Measurements from ENCODE around the gene KLF3. TPM values are rescaled to one million over a fixed set of nuclear protein-coding genes. Genes with fewer than 3 reads are reported as not detected.

The KLF3 gene
- total and polyA plus RNA-seq, 2 of the 4 experiments (the other 2 are of a cell fraction), result 8.2 to 12.6 TPM

DNA sequence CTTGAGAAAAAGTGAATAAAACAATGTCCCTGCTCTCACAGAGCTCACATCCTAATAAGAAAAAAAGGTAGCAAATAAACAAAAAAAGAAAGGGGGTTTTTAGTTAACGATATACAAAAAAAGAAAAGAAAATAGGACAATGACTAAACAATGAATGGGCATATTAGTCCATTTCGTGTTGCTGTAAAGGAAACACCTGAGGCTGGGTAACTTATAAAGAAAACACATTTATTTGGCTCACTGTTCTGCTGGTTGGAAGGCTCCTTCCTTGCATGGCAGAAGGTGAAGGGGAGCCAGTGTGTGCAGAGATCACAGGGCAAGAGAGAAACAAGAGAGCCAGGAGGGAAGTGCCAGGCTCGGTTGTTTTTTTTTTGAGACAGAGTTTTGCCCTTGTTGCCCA lies 4.7 kb upstream of the KLF3 start:
- BruUV-seq (replicated peaks), result no TSS peak
- Histone ChIP-seq H2AK9ac (replicated peaks; ENCODE audit: low read depth, low read length, poor library complexity) (no peak overlapping the region), H3K36me3 (ENCODE audit: control insufficient read depth, insufficient read depth, low read length) (no peaks in the 10 kb centered on the region), H3K4me1 (ENCODE audit: control insufficient read depth, insufficient read depth, low read length) (peaks cover 2% of the 10 kb centered on the region; the same call in 1 of the 2 replicates), H2BK20ac (ENCODE audit: low read depth, low read length) (no peak overlapping the region), H3K27ac (ENCODE audit: insufficient read depth, low read length) (no peak overlapping the region), H2BK120ac (ENCODE audit: low read depth, low read length) (no peak overlapping the region), H4K20me1 (ENCODE audit: insufficient read depth, low read length) (no peaks in the 10 kb centered on the region), H2AFZ (replicated peaks; ENCODE audit: low read length, poor library complexity) (no peak overlapping the region), H4K91ac (ENCODE audit: insufficient read depth, low read depth, low read length) (no peak overlapping the region), H3K4ac (ENCODE audit: low read depth, low read length) (no peak overlapping the region), H3K18ac (ENCODE audit: low read depth, low read length) (no peak overlapping the region), H3K23ac (ENCODE audit: low read depth, low read length) (no peak overlapping the region), H3K4me3 (ENCODE audit: insufficient read depth, low read depth, low read length) (no peak overlapping the region), H3K4me2 (ENCODE audit: low read depth, low read length) (no peak overlapping the region), H3K56ac (ENCODE audit: extremely low read depth, insufficient read depth, low read length) (no peak overlapping the region), H2BK5ac (ENCODE audit: low read depth, low read length, poor library complexity, severe bottlenecking) (no peak overlapping the region), H4K8ac (ENCODE audit: low read depth in 2 of 2, low read length in 2 of 2) (no peak overlapping the region), H3K14ac (replicated peaks; ENCODE audit: low read depth, low read length) (no peak overlapping the region), H4K5ac (ENCODE audit: low read depth, low read length) (no peak overlapping the region), H3K27me3 (ENCODE audit: control insufficient read depth, insufficient read depth, low read length) (peaks cover 7% of the 10 kb centered on the region; the same call in 1 of the 2 replicates), H2AK5ac (ENCODE audit: low read depth, low read length) (no peak overlapping the region), H3K9me3 (ENCODE audit: control insufficient read depth, insufficient read depth, low read length) (no peaks in the 10 kb centered on the region), H3K9ac (ENCODE audit: low read depth, low read length) (no peak overlapping the region), H3K79me1 (ENCODE audit: low read depth in 1 of 2, low read length in 2 of 2) (peaks cover 3 to 12% of the 10 kb centered on the region in 2 experiments; a peak in 3 of 4 replicates), H2BK15ac (ENCODE audit: low read depth, low read length) (no peak overlapping the region), H3K9me1 (ENCODE audit: insufficient read depth, low read length) (peaks cover 5% of the 10 kb centered on the region; the same call in 1 of the 2 replicates)
- no CpG with 5 or more reads among the region's 3 CpGs for WGBS, 2 experiments (ENCODE audit: extremely low coverage in 2 of 2, insufficient read length in 1 of 2)
- POLR2A ChIA-PET (ENCODE audit: unreplicated experiment), result no interaction called here
- intact Hi-C loops (cut with micrococcal nuclease), result no loop called here
- CTCF ChIA-PET, result interaction anchor here (1.0 kb wide), 1 partner anchor 12 kb away, joined by 3 read pairs; no protein-coding TSS in a partner anchor
- in situ Hi-C loops (cut with MboI; ENCODE audit: low sequenced_read_pairs), result no loop called here
- no peak for DNase-seq
- TF ChIP-seq MXI1 (IDR thresholded peaks at IDR 0.05; ENCODE audit: borderline replicate concordance, low read depth, low read length), result no peak
- TF ChIP-seq NFE2L2 (IDR thresholded peaks at IDR 0.05; ENCODE audit: low read depth, low read length), result no peak
- no peak for TF ChIP-seq FOS (IDR thresholded peaks at IDR 0.05; ENCODE audit: low read depth, low read length)
- no peak for TF ChIP-seq RFX5 (IDR thresholded peaks at IDR 0.05; ENCODE audit: low read depth, low read length)
- no peak for TF ChIP-seq POLR2A (IDR thresholded peaks at IDR 0.05; ENCODE audit: low read depth, low read length)
- TF ChIP-seq CHD1 (IDR thresholded peaks at IDR 0.05; ENCODE audit: low read depth, low read length), result no peak
- TF ChIP-seq, protein P1, sequence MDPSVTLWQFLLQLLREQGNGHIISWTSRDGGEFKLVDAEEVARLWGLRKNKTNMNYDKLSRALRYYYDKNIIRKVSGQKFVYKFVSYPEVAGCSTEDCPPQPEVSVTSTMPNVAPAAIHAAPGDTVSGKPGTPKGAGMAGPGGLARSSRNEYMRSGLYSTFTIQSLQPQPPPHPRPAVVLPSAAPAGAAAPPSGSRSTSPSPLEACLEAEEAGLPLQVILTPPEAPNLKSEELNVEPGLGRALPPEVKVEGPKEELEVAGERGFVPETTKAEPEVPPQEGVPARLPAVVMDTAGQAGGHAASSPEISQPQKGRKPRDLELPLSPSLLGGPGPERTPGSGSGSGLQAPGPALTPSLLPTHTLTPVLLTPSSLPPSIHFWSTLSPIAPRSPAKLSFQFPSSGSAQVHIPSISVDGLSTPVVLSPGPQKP (IDR thresholded peaks at IDR 0.05; ENCODE audit: borderline replicate concordance, low read depth, low read length), result no peak
- TF ChIP-seq, protein P2, sequence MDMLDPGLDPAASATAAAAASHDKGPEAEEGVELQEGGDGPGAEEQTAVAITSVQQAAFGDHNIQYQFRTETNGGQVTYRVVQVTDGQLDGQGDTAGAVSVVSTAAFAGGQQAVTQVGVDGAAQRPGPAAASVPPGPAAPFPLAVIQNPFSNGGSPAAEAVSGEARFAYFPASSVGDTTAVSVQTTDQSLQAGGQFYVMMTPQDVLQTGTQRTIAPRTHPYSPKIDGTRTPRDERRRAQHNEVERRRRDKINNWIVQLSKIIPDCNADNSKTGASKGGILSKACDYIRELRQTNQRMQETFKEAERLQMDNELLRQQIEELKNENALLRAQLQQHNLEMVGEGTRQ (IDR thresholded peaks at IDR 0.05; ENCODE audit: low read depth, low read length), result no peak
- no peak for TF ChIP-seq BHLHE40 (IDR thresholded peaks at IDR 0.05; ENCODE audit: low read depth, low read length)
- TF ChIP-seq RCOR1 (IDR thresholded peaks at IDR 0.05; ENCODE audit: insufficient replicate concordance, low read length), result no peak
- TF ChIP-seq MAZ (IDR thresholded peaks at IDR 0.05; ENCODE audit: borderline replicate concordance, low read depth, low read length), result no peak
- no peak for TF ChIP-seq CEBPB (IDR thresholded peaks at IDR 0.05; ENCODE audit: low read depth, low read length)
- TF ChIP-seq RAD21 (IDR thresholded peaks at IDR 0.05; ENCODE audit: low read length), result no peak
- TF ChIP-seq MAFK (IDR thresholded peaks at IDR 0.05; ENCODE audit: low read depth, low read length), result no peak
- TF ChIP-seq, protein P3, sequence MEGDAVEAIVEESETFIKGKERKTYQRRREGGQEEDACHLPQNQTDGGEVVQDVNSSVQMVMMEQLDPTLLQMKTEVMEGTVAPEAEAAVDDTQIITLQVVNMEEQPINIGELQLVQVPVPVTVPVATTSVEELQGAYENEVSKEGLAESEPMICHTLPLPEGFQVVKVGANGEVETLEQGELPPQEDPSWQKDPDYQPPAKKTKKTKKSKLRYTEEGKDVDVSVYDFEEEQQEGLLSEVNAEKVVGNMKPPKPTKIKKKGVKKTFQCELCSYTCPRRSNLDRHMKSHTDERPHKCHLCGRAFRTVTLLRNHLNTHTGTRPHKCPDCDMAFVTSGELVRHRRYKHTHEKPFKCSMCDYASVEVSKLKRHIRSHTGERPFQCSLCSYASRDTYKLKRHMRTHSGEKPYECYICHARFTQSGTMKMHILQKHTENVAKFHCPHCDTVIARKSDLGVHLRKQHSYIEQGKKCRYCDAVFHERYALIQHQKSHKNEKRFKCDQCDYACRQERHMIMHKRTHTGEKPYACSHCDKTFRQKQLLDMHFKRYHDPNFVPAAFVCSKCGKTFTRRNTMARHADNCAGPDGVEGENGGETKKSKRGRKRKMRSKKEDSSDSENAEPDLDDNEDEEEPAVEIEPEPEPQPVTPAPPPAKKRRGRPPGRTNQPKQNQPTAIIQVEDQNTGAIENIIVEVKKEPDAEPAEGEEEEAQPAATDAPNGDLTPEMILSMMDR (conservative IDR thresholded peaks at IDR 0.05; ENCODE audit: low read depth, low read length), result no peak
- no peak for TF ChIP-seq SMC3 (IDR thresholded peaks at IDR 0.05; ENCODE audit: low read depth, low read length)
- no peak for ATAC-seq (ENCODE audit: low read depth)
- dilution Hi-C loops (cut with HindIII; ENCODE audit: low sequenced_read_pairs, unreplicated experiment), result no loop called here
